IPS-11a (cell line): Measurements from ENCODE around the gene CRPPA.
"Not testable (repeated sequence)": the region's sequence is repeated elsewhere in the genome, so short reads cannot be mapped to it uniquely, and the experiment has no call there.

Source experiments
- H3K4me3 ChIP-seq: one replicate; pipeline ENCODE4 v1.5.1; 2013; ENCODE audit warnings: low read depth, low read length, control low read depth

CRPPA gene

GRCh38 chr7:16398146-16399017 is 23.0 kb downstream of the CRPPA start:
- no peak overlapping the region for H3K4me3 ChIP-seq

- no peak overlapping the region for H3K4me3 ChIP-seq
These were observed 23.7 kb downstream of the CRPPA start for GRCh38 chr7:16397501-16398145.

- no peak overlapping the region for H3K4me3 ChIP-seq
These were observed 24.4 kb downstream of the CRPPA start for GRCh38 chr7:16396766-16397500.

DNA sequence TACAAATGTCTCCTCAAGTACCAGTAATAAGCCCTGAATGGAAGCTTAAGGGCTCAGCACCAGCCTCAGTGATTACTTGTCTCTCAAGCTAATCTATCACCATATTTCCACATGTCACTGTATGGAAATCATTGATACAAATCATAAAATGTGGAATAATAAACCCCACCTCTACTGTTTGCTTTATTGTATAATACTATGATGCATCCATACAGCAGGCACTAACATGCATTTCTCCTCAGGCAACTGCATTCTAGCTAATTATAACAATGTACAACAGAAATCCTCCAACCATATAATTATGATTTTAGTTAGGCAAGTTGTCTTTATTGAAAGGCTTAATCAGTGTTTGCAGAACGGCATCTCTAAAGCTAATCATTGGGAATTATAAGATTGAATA is 26.2 kb downstream of the CRPPA start:
- no peak overlapping the region for H3K4me3 ChIP-seq

DNA sequence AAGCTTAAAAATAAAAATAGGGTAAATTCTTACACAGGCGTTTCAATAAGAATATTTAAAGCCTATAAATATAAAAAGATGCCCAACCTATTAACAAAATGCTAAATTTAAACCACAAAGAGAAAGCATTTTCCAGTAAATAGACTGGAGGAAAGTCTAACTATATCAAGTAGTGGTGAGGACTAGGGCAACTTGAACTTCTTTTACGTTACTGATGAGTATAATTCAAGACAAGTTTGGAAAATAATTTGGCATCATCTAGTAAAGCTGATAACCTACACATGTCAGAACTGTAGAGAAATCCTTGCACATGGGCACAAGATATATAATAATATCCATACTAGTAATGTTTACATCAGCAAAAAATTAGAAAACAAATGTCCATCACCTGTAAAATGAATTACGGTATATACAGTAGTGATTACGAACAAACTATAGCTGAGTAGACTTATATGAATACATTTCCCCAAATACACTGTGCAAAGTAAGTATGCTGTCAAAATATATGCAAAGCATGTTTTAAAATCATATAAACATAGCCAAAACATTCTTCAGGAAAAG is 27.4 kb downstream of the CRPPA start:
- no peak overlapping the region for H3K4me3 ChIP-seq

GRCh38 chr7:16392990-16393523 is 28.3 kb downstream of the CRPPA start:
- no peak overlapping the region for H3K4me3 ChIP-seq

GRCh38 chr7:16383786-16384185 is 37.6 kb downstream of the CRPPA start:
- not testable (repeated sequence) for H3K4me3 ChIP-seq

GRCh38 chr7:16383103-16383502 is 38.2 kb downstream of the CRPPA start:
- H3K4me3 ChIP-seq: not testable (repeated sequence)
